K562 (cell line): ENCODE data around the gene PRLH. TPM values are rescaled to one million over a fixed set of nuclear protein-coding genes. Genes with fewer than 3 reads are reported as not detected.

Experiments
- ATAC-seq: fragments of 200-7000 bp; cut with Tn5 transposase; 3 replicates; pipeline ENCODE4 v1.9.1; 2020; ENCODE audit warnings: moderate library complexity
- BruUV-seq: library from RNA; stranded (reverse); fragments of 400-500 nt; replicated peaks from 2 replicates; lab custom pipeline; 2021; lab: Mats Ljungman, UMichigan
- CTCF ChIA-PET: fragments of 300-600 bp; formaldehyde crosslinking; extraction: SDS; loops from one replicate; lab custom pipeline; 2021; ENCODE audit warnings: low intra/inter-chr PET ratio; lab: Yijun Ruan, JAX
- POLR2A ChIA-PET: fragments of 300-600, 350-650 bp; sonication (Branson Sonifier 250); formaldehyde crosslinking; extraction: SDS; loops from one replicate; lab custom pipeline; 2021; ENCODE audit warnings: antibody characterized with exemption, inconsistent platforms; lab: Yijun Ruan, JAX
- DNase-seq, 4 experiments: peaks; one replicate each; pipeline versions ENCODE4 v3.0.0 to v3.0.0-alpha.2; 2011 to 2018; ENCODE audit warnings: low spot score in 3 of 4, mixed read lengths in 3 of 4; ENCODE audit errors: extremely low read depth in 1 of 4
- FAIRE-seq: peaks from 2 replicates; lab custom pipeline; 2011; peaks lifted over from hg19 to GRCh38; lab: Jason Lieb, UNC
- H2AFZ ChIP-seq: 2 replicates; pipeline ENCODE4 v1.6.0; 2011; ENCODE audit warnings: low read depth, low read length, control low read depth, inconsistent platforms
- H3K27ac ChIP-seq: fragments of 200-600 bp; 3 replicates; pipeline ENCODE4 v1.8.0; 2011; ENCODE audit warnings: low read depth, mild to moderate bottlenecking, control low read depth, inconsistent platforms, low read length, moderate library complexity, mixed read lengths; ENCODE audit errors: extremely low read depth
- H3K27me3 ChIP-seq, 2 experiments: fragments of 300-600 bp in 1 of 2; 2 replicates in 1 of 2; 3 replicates in 1 of 2; pipeline versions ENCODE4 v1.6.0 to v1.8.0; 2011; ENCODE audit warnings: inconsistent platforms in 2 of 2, low read length in 2 of 2, mild to moderate bottlenecking in 1 of 2, mixed read lengths in 1 of 2, moderate library complexity in 1 of 2; ENCODE audit not compliant: control insufficient read depth in 2 of 2, insufficient read depth in 2 of 2
- H3K36me3 ChIP-seq: fragments of 300-600 bp; 3 replicates; pipeline ENCODE4 v1.8.0; 2011; ENCODE audit warnings: mild to moderate bottlenecking, low read length, inconsistent platforms; ENCODE audit not compliant: control insufficient read depth, insufficient read depth
- H3K4me1 ChIP-seq, 2 experiments: fragments of 200-600 bp in 1 of 2; replicated peaks in 1 of 2; 2 replicates in 1 of 2; 3 replicates in 1 of 2; pipeline versions ENCODE4 v1.5.1 to v1.8.0; 2011; ENCODE audit warnings: inconsistent platforms in 2 of 2, low read length in 2 of 2, mild to moderate bottlenecking in 1 of 2, mixed read lengths in 1 of 2, moderate library complexity in 1 of 2; ENCODE audit not compliant: control insufficient read depth in 2 of 2, insufficient read depth in 2 of 2
- H3K4me2 ChIP-seq: 2 replicates; pipeline ENCODE4 v1.6.1; 2011; ENCODE audit warnings: low read length, control low read depth, inconsistent platforms, mixed read lengths; ENCODE audit not compliant: insufficient read depth
- H3K4me3 ChIP-seq: fragments of 200-600 bp; sonication (generic), shearing (Covaris generic); 2 replicates; pipeline ENCODE4 v1.5.1; 2016; ENCODE audit warnings: control low read depth, inconsistent platforms
- H3K79me2 ChIP-seq: fragments of 200-600 bp; 3 replicates; pipeline ENCODE4 v1.8.0; 2011; ENCODE audit warnings: low read length, inconsistent platforms; ENCODE audit not compliant: control insufficient read depth, insufficient read depth
- H3K9ac ChIP-seq, 2 experiments: 2 replicates each; pipeline versions ENCODE4 v1.6.0 to v1.6.1; 2011; ENCODE audit warnings: low read depth in 2 of 2, low read length in 2 of 2, control low read depth in 1 of 2, inconsistent platforms in 1 of 2, mild to moderate bottlenecking in 1 of 2, mixed read lengths in 1 of 2; ENCODE audit not compliant: insufficient read depth in 1 of 2
- H3K9me1 ChIP-seq: one replicate; pipeline ENCODE4 v1.6.0; 2011; ENCODE audit warnings: inconsistent platforms, mild to moderate bottlenecking, low read length, moderate library complexity; ENCODE audit not compliant: control insufficient read depth, insufficient read depth
- H3K9me3 ChIP-seq: replicated peaks from 2 replicates; pipeline ENCODE4 v1.5.1; 2011; ENCODE audit warnings: low read depth, low read length, inconsistent platforms; ENCODE audit not compliant: control insufficient read depth, insufficient read depth
- H4K20me1 ChIP-seq: replicated peaks from 2 replicates; pipeline ENCODE4 v1.6.1; 2011; ENCODE audit warnings: low read length, inconsistent platforms, mixed read lengths; ENCODE audit not compliant: control insufficient read depth, insufficient read depth
- BRF1 ChIP-seq: IDR thresholded peaks from 3 replicates; pipeline ENCODE4 v1.6.1; 2011; ENCODE audit warnings: borderline replicate concordance, mild to moderate bottlenecking; ENCODE audit not compliant: insufficient read length; ENCODE audit errors: extremely low read depth
- CBFA2T3 ChIP-seq: fragments of 450-650 bp; IDR thresholded peaks from 2 replicates; pipeline ENCODE4 v1.6.1; 2017
- E2F8 ChIP-seq: fragments of 450-650 bp; IDR thresholded peaks from 2 replicates; pipeline ENCODE4 v1.7.1; 2018; ENCODE audit warnings: mild to moderate bottlenecking, low read depth; ENCODE audit not compliant: partially characterized antibody
- EWSR1 ChIP-seq: fragments of 450-650 bp; IDR thresholded peaks from 2 replicates; pipeline ENCODE4 v1.6.1; 2018; ENCODE audit warnings: borderline replicate concordance, mild to moderate bottlenecking, low read depth, moderate library complexity; ENCODE audit not compliant: partially characterized antibody
- PBX2 ChIP-seq, 2 experiments: IDR thresholded peaks in 1 of 2; conservative IDR thresholded peaks in 1 of 2; 2 replicates each; pipeline ENCODE4 v1.6.1; 2016; ENCODE audit warnings: low read depth in 2 of 2, mild to moderate bottlenecking in 1 of 2, missing compliant biosample characterization in 1 of 2, missing genetic modification characterization in 1 of 2, moderate library complexity in 1 of 2
- PTBP1 ChIP-seq: fragments of 200-400 bp; formaldehyde crosslinking; IDR thresholded peaks from 2 replicates; pipeline ENCODE4 v1.6.1; 2017; ENCODE audit warnings: low read depth, low read length
- SMARCE1 ChIP-seq: fragments of 450-650 bp; IDR thresholded peaks from 2 replicates; pipeline ENCODE4 v1.7.1; 2016; ENCODE audit warnings: mild to moderate bottlenecking
- ZBTB7A ChIP-seq: IDR thresholded peaks from 2 replicates; pipeline ENCODE4 v1.6.1; 2011; ENCODE audit warnings: low read depth, mild to moderate bottlenecking, low read length, moderate library complexity, borderline replicate concordance; ENCODE audit not compliant: control insufficient read depth
- ZNF444 ChIP-seq: fragments of 250-450 bp; sonication (Bioruptor Pico); IDR thresholded peaks from 2 replicates; pipeline ENCODE4 v1.4.0; 2020; ENCODE audit warnings: mild to moderate bottlenecking, moderate library complexity
- ZNF830 ChIP-seq: fragments of 250-450 bp; sonication (Bioruptor Pico); IDR thresholded peaks from 2 replicates; pipeline ENCODE4 v1.5.0; 2021; ENCODE audit warnings: mild to moderate bottlenecking
- WGBS: fragments of 100-300 bp; shearing (Covaris generic); methylation state at CpG from one replicate; pipeline ENCODE4 v1.1.6; 2016; ENCODE audit warnings: low coverage, mixed read lengths; ENCODE audit not compliant: insufficient coverage; ENCODE audit errors: missing lambda C conversion rate; 5-methylcytosine and 5-hydroxymethylcytosine counted together
- in situ Hi-C: fragments of 300-500 bp; cut with MboI; formaldehyde crosslinking; loops from 4 replicates; pipeline ENCODE4 v1.15.0; 2018; ENCODE audit warnings: inconsistent platforms, mixed read lengths
- intact Hi-C: fragments of 100-400 bp; cut with micrococcal nuclease; formaldehyde crosslinking; loops from 2 replicates; pipeline ENCODE4 v1.14.2; 2022
- polyA plus RNA-seq, 8 experiments: library from polyadenylated mRNA; depleted of rRNA in 4 of 8; stranded (reverse) in 5 of 8; unstranded in 3 of 8; fragments of >200 nt; fragmentation: Nextera tagmentation in 2 of 8; fragmentation: Illumina TruSeq in 1 of 8; extraction: Ambion mirVana in 2 of 8; extraction: Trizol in 1 of 8; gene quantifications; 2 replicates each; pipeline versions ENCODE4 v1.2.1 to v1.2.3, GENCODE V29; 2011 to 2014; ENCODE audit warnings: inconsistent platforms in 1 of 8, missing spikeins in 1 of 8
- total RNA-seq, 7 experiments: library from RNA; depleted of rRNA in 6 of 7; stranded (reverse); fragments of >200 nt in 6 of 7; fragmentation: Illumina TruSeq in 2 of 7; extraction: Trizol in 2 of 7; gene quantifications; 2 replicates each; pipeline versions ENCODE4 v1.2.1 to v1.2.3, GENCODE V29; 2011 to 2021; ENCODE audit warnings: low replicate concordance in 1 of 7
- TF ChIP-seq, protein P1 (sequence below): fragments of 450-650 bp; IDR thresholded peaks from 2 replicates; pipeline ENCODE4 v1.6.1; 2016; ENCODE audit warnings: antibody characterized with exemption
- TF ChIP-seq, protein P2 (sequence below): fragments of 450-650 bp; IDR thresholded peaks from 2 replicates; pipeline ENCODE4 v1.6.1; 2016

Gene PRLH
- total and polyA plus RNA-seq, 9 of the 15 experiments (the other 6 are each of a cell fraction or from before 2014, with no cell fraction given): not detected

GRCh38 chr2:237613679-237614078 lies 47.3 kb downstream of the PRLH start (continued):
- TF ChIP-seq BRF1: no peak
- TF ChIP-seq EWSR1: no peak
- TF ChIP-seq, protein P1, sequence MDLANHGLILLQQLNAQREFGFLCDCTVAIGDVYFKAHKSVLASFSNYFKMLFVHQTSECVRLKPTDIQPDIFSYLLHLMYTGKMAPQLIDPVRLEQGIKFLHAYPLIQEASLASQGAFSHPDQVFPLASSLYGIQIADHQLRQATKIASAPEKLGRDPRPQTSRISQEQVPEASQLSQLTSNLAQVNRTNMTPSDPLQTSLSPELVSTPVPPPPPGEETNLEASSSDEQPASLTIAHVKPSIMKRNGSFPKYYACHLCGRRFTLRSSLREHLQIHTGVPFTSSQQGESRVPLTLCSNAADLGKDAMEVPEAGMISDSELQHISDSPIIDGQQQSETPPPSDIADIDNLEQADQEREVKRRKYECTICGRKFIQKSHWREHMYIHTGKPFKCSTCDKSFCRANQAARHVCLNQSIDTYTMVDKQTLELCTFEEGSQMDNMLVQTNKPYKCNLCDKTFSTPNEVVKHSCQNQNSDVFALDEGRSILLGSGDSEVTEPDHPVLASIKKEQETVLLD: no peak
- TF ChIP-seq SMARCE1: no peak
- no peak for TF ChIP-seq PTBP1
- no peak for TF ChIP-seq ZNF830 (CRISPR knock-in tag)
- no peak for TF ChIP-seq ZNF444 (CRISPR knock-in tag)
- TF ChIP-seq, all 486 proteins: peak for 0

DNA sequence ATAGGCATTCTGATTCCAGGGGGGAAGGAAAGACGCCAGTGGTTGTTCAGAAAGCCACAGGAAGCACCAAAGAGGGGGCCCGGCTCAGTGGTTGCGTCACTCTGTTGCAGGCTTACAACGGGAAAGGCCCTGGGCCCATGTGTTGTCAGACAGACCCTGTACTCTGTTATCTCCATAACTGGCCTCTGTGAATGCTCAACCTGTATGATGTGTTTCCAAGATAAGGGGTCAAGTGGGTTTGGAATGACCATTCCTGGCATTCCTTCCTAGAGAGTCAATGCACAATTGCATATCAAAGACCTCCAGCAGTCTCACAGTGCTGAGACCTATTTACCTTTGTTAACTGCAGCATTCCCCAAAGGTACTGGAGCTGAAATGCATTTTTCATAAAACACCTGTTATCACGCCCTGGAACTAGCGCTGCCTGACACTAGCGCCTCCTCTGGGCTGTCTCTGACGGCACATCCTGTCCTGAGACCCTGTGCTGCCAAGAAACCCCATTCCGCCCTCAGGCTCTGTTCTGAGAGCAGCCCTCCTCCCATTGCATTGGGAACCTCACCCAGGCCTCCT lies 47.9 kb downstream of the PRLH start:
- H3K4me1 ChIP-seq: no peaks in the 10 kb centered on the region
- H3K79me2 ChIP-seq: no peaks in the 10 kb centered on the region
- intact Hi-C loops: no loop called here
- no peak overlapping the region for H2AFZ ChIP-seq
- H3K27ac ChIP-seq: no peak overlapping the region
- ChIA-PET CTCF (no interaction called here), POLR2A (interaction anchor here (0.6 kb wide), 1 partner anchor 119 kb away, joined by 3 read pairs; no protein-coding TSS in a partner anchor)
- WGBS: under 1% methylated on average over 8 of the region's 9 CpGs
- H3K27me3 ChIP-seq: peaks cover 0 to 18% of the 10 kb centered on the region in 2 experiments; a peak in 3 of 5 replicates
- H3K9me1 ChIP-seq: no peaks in the 10 kb centered on the region
- ATAC-seq (no peak), DNase-seq (no peak), FAIRE-seq (no peak)
- BruUV-seq: no TSS peak
- no peaks in the 10 kb centered on the region for H3K36me3 ChIP-seq
- H3K4me3 ChIP-seq: no peak overlapping the region
- no peak overlapping the region for H3K4me2 ChIP-seq
- in situ Hi-C loops: no loop called here
- H3K9ac ChIP-seq: no peak overlapping the region
- no peaks in the 10 kb centered on the region for H4K20me1 ChIP-seq
- no peaks in the 10 kb centered on the region for H3K9me3 ChIP-seq
- TF ChIP-seq PBX2 (CRISPR knock-in tag; IDR thresholded peaks at IDR 0.05; ENCODE audit: low read depth) (no peak), PBX2 (tag; conservative IDR thresholded peaks at IDR 0.05; ENCODE audit: low read depth) (no peak), CBFA2T3 (no peak), E2F8 (no peak), ZBTB7A (no peak)
- TF ChIP-seq, protein P2, sequence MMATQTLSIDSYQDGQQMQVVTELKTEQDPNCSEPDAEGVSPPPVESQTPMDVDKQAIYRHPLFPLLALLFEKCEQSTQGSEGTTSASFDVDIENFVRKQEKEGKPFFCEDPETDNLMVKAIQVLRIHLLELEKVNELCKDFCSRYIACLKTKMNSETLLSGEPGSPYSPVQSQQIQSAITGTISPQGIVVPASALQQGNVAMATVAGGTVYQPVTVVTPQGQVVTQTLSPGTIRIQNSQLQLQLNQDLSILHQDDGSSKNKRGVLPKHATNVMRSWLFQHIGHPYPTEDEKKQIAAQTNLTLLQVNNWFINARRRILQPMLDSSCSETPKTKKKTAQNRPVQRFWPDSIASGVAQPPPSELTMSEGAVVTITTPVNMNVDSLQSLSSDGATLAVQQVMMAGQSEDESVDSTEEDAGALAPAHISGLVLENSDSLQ: no peak
